ENCODE results near the gene KIF1C. TPM values are rescaled to one million over a fixed set of nuclear protein-coding genes. Genes with fewer than 3 reads are reported as not detected.
"Not testable (repeated sequence)": the region's sequence is repeated elsewhere in the genome, so short reads cannot be mapped to it uniquely, and the experiment has no call there.

KIF1C gene
- polyA plus RNA-seq, 1 donor, result 129 TPM

DNA sequence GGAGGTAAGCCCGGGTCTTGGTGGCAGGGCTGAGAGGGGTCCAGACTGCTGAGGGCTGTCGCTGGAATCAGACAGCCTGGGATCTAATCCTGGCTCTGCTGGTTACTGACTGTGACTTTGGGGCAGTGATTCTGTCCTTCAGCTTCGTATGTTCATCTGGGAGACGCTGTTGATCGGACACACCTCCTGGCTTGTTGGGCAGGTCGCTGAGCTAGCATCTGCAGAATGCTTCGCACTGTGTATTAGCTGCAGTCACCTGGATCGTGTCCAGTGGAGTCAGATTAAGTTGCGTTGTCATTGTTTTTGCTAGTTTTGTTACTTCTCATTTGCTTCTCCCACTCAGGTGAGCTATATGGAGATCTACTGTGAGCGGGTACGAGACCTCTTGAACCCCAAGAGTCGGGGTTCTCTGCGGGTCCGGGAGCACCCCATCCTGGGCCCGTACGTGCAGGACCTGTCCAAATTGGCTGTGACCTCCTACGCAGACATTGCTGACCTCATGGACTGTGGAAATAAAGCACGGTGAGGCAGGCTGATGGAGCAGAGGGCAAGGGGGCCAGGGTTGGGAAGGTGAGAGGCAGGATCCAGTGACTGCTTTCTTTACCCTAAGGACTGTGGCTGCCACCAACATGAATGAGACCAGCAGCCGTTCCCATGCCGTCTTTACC lies 4.5 kb downstream of the KIF1C start:
- no peak for DNase-seq

DNA sequence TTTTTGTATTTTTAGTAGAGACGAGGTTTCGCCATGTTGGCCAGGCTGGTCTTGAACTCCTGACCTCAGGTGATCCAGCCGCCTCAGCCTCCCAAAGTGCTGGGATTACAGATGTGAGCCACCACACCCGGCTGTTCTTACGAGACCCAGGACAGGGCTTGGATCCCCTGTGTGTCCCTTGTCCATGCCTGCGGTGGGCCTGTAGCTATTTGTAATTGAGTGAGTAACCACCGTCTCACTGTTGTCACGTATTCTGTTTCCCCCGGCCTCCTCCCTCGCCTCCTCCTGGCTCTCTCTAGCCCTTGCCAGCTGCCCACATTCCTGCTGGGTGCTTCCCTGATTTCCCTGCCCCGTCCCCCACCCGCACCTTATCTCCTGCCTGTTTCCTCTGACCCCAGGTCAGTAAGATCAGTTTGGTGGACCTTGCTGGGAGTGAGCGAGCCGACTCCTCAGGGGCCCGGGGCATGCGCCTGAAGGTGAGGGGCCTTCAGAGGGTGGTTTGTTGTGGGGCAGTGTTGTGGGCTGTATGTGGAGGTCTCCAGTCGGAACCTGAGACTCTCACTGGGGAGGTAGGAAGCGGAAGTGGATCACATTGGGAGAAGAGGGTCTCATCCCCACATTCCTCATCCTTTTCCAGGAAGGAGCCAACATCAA lies 5.6 kb downstream of the KIF1C start:
- no peak for DNase-seq

GRCh38 chr17:5011928-5012327 lies 14.2 kb downstream of the KIF1C start:
- no peak for DNase-seq

- no peak for DNase-seq
Measured at GRCh38 chr17:5014357-5014756, 16.6 kb downstream of the KIF1C start.

DNA sequence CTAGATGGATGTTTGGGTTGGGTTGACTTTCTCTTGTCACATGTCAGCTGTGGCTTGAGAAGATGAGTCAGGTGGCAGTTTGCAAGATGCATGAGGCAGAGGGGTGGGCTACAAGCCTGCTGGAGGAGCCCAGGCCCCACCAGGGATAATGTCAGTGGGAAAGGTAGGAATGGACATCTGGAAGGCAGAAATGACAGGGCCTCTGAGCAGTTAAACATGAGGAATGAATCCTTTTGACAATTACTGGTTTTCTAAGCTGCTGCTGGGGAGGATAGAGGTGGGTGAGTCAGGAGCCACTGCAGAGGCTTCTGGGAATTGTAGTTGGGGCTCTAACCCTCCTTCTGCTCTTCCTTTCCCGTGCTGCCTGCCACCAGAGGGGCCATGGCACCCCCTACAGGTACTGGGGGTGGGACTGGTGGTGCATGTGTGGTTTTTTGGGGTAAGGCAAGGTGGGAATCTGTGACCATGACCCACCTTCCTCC lies 21.8 kb downstream of the KIF1C start:
- no peak for DNase-seq

DNA sequence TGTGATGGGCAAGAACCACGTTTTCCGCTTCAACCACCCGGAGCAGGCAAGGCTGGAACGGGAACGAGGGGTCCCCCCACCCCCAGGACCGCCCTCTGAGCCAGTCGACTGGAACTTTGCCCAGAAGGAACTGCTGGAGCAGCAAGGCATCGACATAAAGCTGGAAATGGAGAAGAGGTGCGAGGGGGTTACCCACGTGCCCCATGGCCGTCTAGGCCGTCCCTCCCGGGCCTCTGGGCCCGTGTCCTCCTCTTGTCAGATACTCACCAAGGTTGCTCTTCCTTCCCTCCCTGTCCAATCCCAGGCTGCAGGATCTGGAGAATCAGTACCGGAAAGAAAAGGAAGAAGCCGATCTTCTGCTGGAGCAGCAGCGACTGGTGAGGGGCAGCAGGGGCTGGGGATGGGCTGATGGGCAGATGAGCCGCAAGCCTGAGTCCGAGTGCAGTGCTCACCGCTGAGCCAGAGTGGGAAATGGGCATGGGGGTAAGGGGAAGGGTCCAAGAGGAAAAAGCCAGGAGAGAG lies 22.8 kb downstream of the KIF1C start:
- no peak for DNase-seq

GRCh38 chr17:5022171-5022711 lies 24.5 kb downstream of the KIF1C start:
- no peak for DNase-seq

- no peak for DNase-seq
Measured at GRCh38 chr17:5023588-5024147, 25.9 kb downstream of the KIF1C start.

- no peak for DNase-seq
Measured at GRCh38 chr17:5024604-5025003, 26.9 kb downstream of the KIF1C start.

DNA sequence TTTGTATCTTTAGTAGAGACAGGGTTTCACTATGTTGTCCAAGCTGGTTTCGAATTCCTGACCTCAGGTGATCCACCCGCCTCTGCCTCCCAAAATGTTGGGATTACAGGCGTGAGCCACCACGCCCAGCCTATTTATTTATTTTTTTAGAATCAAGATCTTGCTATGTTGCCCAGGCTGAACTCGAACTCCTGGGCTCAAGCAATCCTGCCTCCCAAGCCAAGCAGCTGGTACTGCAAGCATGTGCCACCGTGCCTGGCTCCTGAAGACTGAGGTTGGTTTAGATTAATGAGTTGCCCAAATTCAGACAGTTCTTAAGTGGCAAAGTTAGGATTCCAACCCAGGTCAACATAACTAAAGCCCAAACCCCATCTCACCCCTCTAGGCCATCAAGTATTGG lies 29.5 kb downstream of the KIF1C start:
- no peak for DNase-seq

DNA sequence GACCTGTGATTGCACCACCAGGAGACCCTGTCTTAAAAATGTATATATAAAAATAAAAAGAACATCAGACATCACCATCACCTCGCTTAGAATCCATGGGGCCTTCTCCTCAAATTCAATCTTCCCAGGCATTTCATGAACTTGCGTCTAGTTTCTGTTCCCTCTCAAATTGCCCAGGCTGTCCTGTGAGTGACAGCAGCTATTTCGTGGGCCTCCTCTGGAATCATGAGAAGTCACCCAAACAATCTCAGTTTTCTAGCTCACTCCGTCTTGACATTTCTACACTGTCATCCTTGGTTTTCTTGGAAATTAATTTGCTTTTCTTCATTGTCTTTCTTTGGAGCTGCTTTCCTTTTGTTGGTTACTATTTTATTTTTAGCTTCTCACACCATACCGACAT lies 30.2 kb downstream of the KIF1C start:
- no peak for DNase-seq

- not testable (repeated sequence) for DNase-seq
Measured at GRCh38 chr17:5030168-5030567, 32.4 kb downstream of the KIF1C start.

- peak; percentile 85 for DNase-seq
Measured at GRCh38 chr17:5031365-5032082, 33.8 kb downstream of the KIF1C start.

DNA sequence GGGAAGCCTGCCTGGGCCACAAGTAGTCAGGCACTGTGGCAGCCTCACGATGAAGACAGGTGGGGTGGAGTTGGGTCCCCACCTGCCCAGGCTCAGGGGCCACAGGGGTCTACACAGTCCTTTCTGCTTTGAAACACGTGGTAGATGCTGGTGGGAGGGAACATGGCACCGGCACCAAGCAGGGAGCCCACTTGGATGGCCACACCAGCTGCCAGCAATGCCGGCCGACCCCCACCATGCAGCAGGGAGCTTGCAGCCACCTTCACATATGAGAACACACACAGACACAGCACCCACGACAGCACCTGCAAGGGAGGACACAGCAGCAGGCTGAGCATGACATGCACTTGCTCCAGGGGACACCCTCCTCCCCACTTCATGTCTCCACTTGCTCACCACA lies 35.1 kb downstream of the KIF1C start:
- DNase-seq, result no peak

DNA sequence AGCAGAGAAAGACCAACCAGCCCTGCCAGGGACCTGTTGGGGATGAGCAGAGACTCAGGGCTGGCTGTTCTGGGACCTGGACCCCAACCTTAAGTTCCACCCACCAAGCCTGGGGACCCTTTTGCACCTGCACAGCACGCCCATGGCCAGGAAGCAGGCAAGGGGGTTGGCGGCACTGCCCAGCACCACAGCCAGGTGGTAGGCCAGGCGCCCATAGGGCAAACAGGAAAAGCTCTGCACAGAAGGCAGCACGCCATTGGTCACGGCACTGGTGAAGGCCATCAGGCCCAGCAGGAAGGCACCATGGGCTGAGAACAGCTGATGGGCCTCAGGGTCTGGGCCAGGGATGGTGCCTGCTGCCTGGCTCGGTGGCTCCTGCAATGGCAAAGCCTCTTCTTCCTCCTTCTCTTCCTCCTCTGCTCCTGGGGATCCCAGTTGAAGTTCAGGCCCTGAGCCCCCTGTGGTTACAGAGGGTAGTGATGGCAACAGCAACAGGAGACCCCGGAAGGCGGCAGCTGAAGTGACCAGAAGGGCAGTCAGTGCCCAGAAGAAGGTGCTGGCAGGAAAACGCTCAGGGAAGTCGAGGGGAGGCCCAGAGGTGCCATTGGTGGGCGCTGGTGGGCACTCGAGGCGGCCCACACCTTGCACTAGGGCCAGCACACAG lies 35.7 kb downstream of the KIF1C start:
- DNase-seq, result no peak

GRCh38 chr17:5034063-5034462 lies 36.3 kb downstream of the KIF1C start:
- DNase-seq, result no peak

GRCh38 chr17:5034651-5035050 lies 36.9 kb downstream of the KIF1C start:
- DNase-seq, result no peak

DNA sequence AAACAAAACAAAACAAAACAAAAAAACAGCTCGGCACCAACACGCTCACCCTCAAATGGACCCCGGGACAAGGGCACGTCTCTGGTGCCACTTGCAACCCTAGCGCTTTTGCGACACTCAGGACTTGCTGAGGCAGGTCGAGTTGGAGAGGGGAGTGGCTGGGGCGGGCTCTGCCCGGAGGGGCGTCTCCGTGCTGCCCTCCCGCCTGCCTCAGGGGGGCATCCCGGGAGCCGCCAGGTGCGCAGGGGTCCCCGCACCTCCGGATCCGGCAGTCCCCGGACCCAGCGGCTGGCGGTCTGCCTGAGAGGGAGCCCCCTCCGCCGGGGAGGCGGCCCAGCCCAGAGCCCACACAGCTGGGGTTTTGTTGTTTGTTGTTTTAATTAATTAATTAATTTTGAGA lies 37.6 kb downstream of the KIF1C start, which contains the start of gene SLC52A1:
Gene SLC52A1 (minus strand): TSS at position 112 of the 400 bp plus-strand sequence. CDS start 820 bp downstream, outside the sequence.
- DNase-seq, result no peak

GRCh38 chr17:5042157-5043022 lies 44.6 kb downstream of the KIF1C start:
- no peak for DNase-seq

GRCh38 chr17:5043524-5043923 lies 45.8 kb downstream of the KIF1C start:
- no peak for DNase-seq

DNA sequence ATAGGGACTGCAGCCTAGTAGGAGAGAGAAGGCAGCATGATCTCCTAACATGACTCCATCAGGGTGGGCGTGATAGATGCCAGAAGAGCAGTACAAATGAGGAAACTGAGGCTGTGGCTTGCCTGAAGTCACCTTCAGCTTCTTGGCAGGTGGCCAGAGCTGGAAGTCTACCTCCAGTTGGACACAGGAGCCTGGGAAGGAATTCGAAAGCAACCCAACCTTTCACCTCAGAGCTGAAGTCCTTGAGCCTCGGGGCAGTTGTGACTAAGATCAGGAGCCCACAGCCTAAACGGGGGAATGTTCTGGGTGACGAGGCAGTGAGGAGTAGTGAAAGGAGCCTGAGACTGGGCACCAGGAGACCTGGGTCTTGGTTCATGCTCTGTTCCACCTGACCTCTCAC lies 46.9 kb downstream of the KIF1C start:
- DNase-seq, result no peak

Measured in hindlimb muscle (tissue), 1 donor.